Measurements from ENCODE around the gene PHETA1.

DNA sequence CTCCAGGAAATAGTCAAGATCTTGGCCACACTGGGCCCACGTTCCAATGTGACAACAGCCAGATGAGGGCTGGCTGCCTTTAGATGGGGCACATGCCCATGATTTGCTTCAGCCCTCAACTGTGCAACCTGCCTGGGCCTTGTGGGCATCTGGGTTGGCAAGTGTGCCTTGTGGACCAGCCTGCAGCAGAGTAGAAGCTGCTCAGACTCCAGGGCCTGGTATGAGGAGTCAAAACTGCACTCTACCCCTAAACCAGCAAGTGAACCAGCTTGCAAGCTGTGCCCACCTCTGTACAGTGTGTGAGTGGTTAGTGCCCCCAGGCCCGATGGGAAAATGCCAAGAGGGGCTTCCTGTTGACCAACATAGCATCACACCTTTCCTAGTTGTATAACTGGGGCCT lies 17.9 kb downstream of the PHETA1 start:
- TF ChIP-seq, protein P1, sequence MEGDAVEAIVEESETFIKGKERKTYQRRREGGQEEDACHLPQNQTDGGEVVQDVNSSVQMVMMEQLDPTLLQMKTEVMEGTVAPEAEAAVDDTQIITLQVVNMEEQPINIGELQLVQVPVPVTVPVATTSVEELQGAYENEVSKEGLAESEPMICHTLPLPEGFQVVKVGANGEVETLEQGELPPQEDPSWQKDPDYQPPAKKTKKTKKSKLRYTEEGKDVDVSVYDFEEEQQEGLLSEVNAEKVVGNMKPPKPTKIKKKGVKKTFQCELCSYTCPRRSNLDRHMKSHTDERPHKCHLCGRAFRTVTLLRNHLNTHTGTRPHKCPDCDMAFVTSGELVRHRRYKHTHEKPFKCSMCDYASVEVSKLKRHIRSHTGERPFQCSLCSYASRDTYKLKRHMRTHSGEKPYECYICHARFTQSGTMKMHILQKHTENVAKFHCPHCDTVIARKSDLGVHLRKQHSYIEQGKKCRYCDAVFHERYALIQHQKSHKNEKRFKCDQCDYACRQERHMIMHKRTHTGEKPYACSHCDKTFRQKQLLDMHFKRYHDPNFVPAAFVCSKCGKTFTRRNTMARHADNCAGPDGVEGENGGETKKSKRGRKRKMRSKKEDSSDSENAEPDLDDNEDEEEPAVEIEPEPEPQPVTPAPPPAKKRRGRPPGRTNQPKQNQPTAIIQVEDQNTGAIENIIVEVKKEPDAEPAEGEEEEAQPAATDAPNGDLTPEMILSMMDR (conservative IDR thresholded peaks at IDR 0.05 in 1 of 2, IDR thresholded peaks at IDR 0.05 in 1 of 2; ENCODE audit: extremely low read depth in 1 of 2, insufficient read depth in 1 of 2, low read depth in 1 of 2, low read length in 2 of 2), result no peak
- no peak for TF ChIP-seq EZH2 (IDR thresholded peaks at IDR 0.05; ENCODE audit: borderline replicate concordance, low read length)
